T-helper 1 cell (primary cell): ENCODE data around the gene CTSH.
"Not testable (repeated sequence)": the region's sequence is repeated elsewhere in the genome, so short reads cannot be mapped to it uniquely, and the experiment has no call there.

Source experiments
- DNase-seq, 5 donors: peaks; one replicate each; pipeline ENCODE4 v3.0.0-alpha.2; 2012 to 2020

The CTSH gene

DNA sequence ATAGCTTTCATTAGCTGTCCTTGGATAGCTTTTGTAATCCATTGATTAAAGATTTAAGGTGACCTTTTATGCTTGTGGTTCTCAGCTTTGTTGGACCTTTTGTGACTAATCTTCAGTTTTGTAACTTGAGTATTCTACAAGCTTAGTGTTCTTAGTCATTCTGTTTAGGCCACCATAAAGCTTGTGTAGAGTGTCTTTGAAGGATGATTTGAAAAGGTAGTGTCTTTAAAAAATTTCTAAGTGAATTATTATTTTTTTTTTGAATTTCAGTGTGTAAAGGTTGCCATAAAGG is 64.7 kb downstream of the CTSH start:
- DNase-seq = no peak

DNA sequence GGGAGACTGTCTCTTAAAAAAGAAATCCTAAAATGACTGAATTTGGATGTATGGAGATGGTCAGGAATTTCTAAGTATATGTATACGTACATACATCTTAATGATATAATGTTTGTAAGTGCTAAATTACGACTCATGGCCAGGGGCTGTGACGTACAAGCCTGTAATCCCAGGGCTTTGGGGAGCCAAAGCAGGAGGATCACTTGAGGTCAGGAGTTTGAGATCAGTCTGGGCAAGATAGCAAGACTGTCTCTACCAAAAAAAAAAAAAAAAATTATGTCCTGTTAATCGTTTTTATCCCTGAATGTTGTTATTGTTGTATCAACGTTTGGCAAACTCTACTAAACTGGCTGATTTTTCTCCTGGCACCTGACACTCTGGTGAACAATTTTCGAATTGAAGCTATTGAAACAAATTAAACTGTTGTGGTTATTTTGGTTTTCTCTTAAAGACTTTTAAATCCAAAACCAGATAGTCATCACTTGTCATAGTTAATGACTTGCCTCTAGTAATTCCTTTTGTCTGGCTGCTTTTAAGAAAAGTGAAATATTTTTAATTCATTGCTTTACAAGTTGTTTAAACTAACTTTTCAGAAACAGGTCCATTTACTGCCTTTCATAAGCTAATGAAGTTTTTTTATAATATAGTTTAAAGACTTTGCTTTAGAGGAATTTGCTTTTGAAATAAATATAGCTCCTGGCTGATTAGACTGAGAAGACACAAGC is 65.2 kb downstream of the CTSH start:
- no peak for DNase-seq

GRCh38 chr15:78878356-78878755 is 66.5 kb downstream of the CTSH start:
- DNase-seq = no peak

- DNase-seq = peak in 1 of 5 donors; percentile 25
Observed at GRCh38 chr15:78876954-78877353, 67.9 kb downstream of the CTSH start.

GRCh38 chr15:78875107-78875914 is 69.5 kb downstream of the CTSH start:
- no peak for DNase-seq

DNA sequence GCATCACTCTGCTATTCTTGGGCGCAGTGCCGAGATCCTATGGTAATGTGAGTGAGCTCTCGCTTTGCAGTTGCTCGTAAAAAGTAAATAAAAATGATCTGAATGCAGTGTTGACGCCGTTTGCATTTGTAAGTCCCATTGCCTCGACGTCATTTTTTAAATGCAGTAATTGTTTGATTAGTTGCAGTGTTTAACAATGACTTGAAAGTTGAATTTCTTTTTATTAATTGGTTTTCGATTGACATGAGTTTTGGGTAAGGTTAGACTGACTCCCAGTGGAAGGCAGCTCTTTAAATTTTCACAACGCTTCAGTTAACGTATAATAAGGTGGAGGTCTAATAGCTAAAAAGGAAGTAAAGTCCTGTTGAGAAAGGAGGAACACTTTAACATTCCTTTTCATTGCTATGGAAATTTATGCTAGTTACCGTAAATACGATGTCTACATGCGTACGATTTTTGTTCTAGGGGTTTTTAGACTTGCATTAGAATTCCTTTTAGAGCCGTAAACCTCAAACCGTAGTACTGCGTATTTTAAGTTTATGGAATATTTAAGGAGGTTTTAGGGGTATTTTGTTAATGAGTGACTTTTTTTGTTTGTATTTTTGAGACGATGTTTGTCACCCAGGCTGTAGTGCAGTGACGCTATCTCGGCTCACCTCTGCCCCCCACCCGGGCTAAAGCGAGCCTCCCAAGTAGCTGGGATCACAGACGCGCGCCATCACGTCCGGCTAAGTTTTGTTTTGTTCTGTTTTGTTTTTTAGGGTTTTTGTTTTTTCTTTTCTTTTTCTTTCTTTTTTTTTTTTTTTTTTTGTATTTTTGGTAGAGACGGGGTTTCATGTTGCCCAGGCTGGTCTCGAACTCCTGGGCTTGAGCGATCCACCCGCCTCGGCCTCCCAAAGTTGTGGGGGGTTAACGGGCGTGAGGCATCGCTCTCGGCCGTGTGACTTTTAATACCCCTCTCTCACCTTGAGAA is 70.8 kb downstream of the CTSH start:
- peak in 4 of 5 donors; percentile 22 to 41 (median 38) for DNase-seq

DNA sequence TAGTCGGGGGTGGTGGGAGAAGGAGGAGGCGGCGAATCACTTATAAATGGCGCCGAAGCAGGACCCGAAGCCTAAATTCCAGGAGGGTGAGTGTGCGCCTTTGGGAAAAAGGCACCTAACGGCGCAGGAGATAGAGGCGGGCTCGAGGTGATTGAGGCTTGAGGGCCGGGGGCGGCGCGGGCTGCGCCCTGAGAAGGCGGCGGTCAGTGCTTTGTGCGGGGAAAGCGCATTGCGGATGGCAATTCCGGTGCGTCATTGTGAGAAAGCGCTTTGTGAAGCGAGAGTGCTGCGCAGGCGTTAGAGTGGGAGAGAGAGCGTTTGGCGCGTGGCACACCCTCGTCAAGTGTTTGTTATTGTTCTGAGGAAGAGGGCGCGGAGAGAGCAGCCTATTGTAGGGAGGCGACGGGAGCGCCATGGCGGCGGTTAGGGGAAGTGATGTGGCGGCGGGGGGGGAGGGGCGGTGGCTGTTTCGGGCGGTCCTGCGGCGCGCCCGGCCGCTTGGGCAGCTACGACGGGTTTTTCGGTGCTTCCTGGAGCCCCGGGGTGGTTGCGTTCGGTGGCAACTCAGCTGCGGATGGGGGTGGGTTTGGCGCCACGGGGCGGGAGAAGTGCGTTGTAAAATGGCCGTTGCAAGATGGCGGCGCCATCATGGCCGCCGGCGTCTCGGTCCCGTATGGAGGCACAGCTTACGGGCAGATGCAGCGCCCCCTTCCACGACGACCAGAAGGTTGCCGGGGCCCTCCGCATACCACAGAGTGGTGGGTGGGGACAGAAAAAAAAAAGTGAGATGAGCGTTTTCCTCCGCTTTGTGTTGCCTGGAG is 71.7 kb downstream of the CTSH start:
- peak; percentile 79 to 94 (median 86) for DNase-seq

DNA sequence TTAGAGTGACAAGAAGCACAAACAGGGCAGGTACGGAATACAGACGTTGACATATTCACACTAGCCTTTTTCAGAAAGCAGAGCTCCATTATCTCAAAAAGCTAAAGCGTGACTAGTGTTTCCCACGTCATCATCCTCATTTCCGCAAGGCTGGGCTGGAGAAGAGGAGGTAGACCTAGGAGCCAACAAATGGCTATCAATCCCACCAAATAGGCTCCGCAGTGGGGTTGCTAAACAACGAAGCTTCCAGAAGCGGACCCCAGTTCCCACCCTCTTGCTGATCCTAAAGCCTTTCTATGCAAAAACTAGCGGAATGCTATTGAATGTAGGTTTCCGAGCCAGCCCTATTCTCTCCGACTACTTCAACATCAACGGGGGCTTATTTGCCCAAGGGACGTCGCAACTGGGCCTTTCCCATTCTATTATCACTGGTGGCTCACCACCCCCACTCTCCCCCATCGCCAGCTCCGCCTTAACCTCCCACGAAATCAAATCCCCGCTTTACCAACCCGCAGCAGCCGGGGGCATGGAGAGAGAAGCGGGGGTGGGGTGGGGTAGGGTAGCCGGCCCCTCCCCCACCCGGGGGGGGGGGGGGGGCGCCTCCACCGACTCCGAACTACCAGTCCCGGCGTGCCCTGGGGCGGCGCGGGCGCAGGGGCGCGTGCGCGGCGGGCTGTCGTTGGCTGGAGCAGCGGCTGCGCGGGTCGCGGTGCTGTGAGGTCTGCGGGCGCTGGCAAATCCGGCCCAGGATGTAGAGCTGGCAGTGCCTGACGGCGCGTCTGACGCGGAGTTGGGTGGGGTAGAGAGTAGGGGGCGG is 72.5 kb downstream of the CTSH start, which contains the start of gene MORF4L1:
TSS of gene MORF4L1 (plus strand) at position 736 of the 817 bp plus-strand sequence. CDS start 128 bp downstream, outside the sequence.
- peak; percentile 93 to 98 (median 94) for DNase-seq

GRCh38 chr15:78871483-78872127 is 73.2 kb downstream of the CTSH start:
- not testable (repeated sequence) for DNase-seq
